Gastroesophageal sphincter (tissue), 4 donors: ENCODE measurements around the gene ACTA1. TPM values are rescaled to one million over a fixed set of nuclear protein-coding genes. Genes with fewer than 3 reads are reported as not detected.
A peak's percentile ranks its signal among the peaks of the same experiment; 100 is the strongest.

Experiments used
- ATAC-seq: fragments of 150-250 bp; one replicate; pipeline ENCODE4 v1.9.1; 2016; ENCODE audit warnings: mild to moderate bottlenecking, moderate library complexity
- H3K27ac ChIP-seq, 4 donors: fragments of 200-600 bp; sonication (generic) in 3 of 4; 1 replicate in 3 of 4; 2 replicates in 1 of 4; pipeline ENCODE4 v1.5.1; 2016 to 2019
- H3K27me3 ChIP-seq: fragments of 200-600 bp; sonication (generic); one replicate; pipeline ENCODE4 v1.5.1; 2019
- H3K36me3 ChIP-seq, 2 donors: fragments of 200-600 bp; sonication (generic); one replicate each; pipeline ENCODE4 v1.5.1; 2019; ENCODE audit warnings: control low read depth in 1 of 2
- H3K4me1 ChIP-seq, 3 donors: fragments of 200-600 bp; sonication (generic); 1 replicate in 2 of 3; 2 replicates in 1 of 3; pipeline ENCODE4 v1.5.1; 2016 to 2019; ENCODE audit warnings: control low read depth in 2 of 3
- H3K4me3 ChIP-seq, 2 donors: fragments of 200-600 bp; sonication (generic); one replicate each; pipeline ENCODE4 v1.5.1; 2019; ENCODE audit warnings: mild to moderate bottlenecking in 1 of 2, moderate library complexity in 1 of 2
- H3K9me3 ChIP-seq, 3 donors: fragments of 200-600 bp; sonication (generic); one replicate each; pipeline ENCODE4 v1.5.1; 2017 to 2019; ENCODE audit warnings: control low read depth in 2 of 3
- CTCF ChIP-seq, 4 experiments: fragments of 200-600 bp in 2 of 4; fragments of 450-650 bp in 2 of 4; sonication (generic) in 1 of 4; IDR thresholded peaks; one replicate each; pipeline ENCODE4 v1.5.1; 2017 to 2019; ENCODE audit warnings: antibody characterized with exemption in 4 of 4, mild to moderate bottlenecking in 2 of 4, moderate library complexity in 2 of 4
- EP300 ChIP-seq: sonication (generic); formaldehyde crosslinking; IDR thresholded peaks from one replicate; pipeline ENCODE4 v1.6.1; 2017; ENCODE audit warnings: antibody characterized with exemption, mild to moderate bottlenecking
- POLR2A ChIP-seq, 2 donors: fragments of 450-650 bp; IDR thresholded peaks; one replicate each; pipeline ENCODE4 v1.6.1; 2017; ENCODE audit warnings: antibody characterized with exemption in 2 of 2, mild to moderate bottlenecking in 2 of 2, moderate library complexity in 1 of 2
- POLR2AphosphoS5 ChIP-seq: sonication (generic); formaldehyde crosslinking; IDR thresholded peaks from one replicate; pipeline ENCODE4 v1.6.1; 2017; ENCODE audit warnings: antibody characterized with exemption
- WGBS, 2 donors: methylation state at CpG; one replicate each; pipeline ENCODE4 v1.1.5; 2018; ENCODE audit warnings: low coverage in 1 of 2; 5-methylcytosine and 5-hydroxymethylcytosine counted together
- total RNA-seq, 4 donors: library from RNA; depleted of rRNA; stranded (reverse); fragments of >200 nt; gene quantifications; one replicate each; pipeline ENCODE4 v1.1.0, GENCODE V29; 2016

Gene ACTA1
- total RNA-seq, 4 donors from 2014 or later = 0.27 to 0.42 TPM; not detected in 2

- ATAC-seq = no peak
- TF ChIP-seq POLR2AphosphoS5 (no peak), CTCF (IDR thresholded peaks at IDR 0.05) (no peak), EP300 (no peak), POLR2A (IDR thresholded peaks at IDR 0.05) (no peak)
- Histone ChIP-seq H3K4me1 (peaks cover 0 to 46% (median 21%) of the 10 kb centered on the region in 3 donors), H3K9me3 (no peaks in the 10 kb centered on the region), H3K4me3 (no peak overlapping the region), H3K27me3 (peaks cover 78% of the 10 kb centered on the region), H3K27ac (no peak overlapping the region), H3K36me3 (no peaks in the 10 kb centered on the region)
- 9% methylated on average over 6 of the region's 19 CpGs; no CpG with 5 or more reads in 1 of the 2 donors for WGBS, 2 donors
These were observed 410 bp downstream of the ACTA1 start for GRCh38 chr1:229433364-229434004.

GRCh38 chr1:229432905-229433304 lies 989 bp downstream of the ACTA1 start:
- no CpG with 5 or more reads among the region's 37 CpGs for WGBS, 2 donors
- Histone ChIP-seq H3K4me3 (no peak overlapping the region), H3K36me3 (no peaks in the 10 kb centered on the region), H3K9me3 (no peaks in the 10 kb centered on the region), H3K27ac (no peak overlapping the region), H3K27me3 (peaks cover 83% of the 10 kb centered on the region), H3K4me1 (peaks cover 0 to 46% (median 21%) of the 10 kb centered on the region in 3 donors)
- no peak for ATAC-seq
- TF ChIP-seq EP300 = no peak
- TF ChIP-seq CTCF (IDR thresholded peaks at IDR 0.05) = no peak
- TF ChIP-seq POLR2AphosphoS5 = no peak
- no peak for TF ChIP-seq POLR2A (IDR thresholded peaks at IDR 0.05)

- H3K4me1 ChIP-seq = peaks cover 0 to 46% (median 21%) of the 10 kb centered on the region in 3 donors
- no peak for ATAC-seq
- no CpG with 5 or more reads among the region's 38 CpGs for WGBS, 2 donors
- H3K9me3 ChIP-seq = no peaks in the 10 kb centered on the region
- no peaks in the 10 kb centered on the region for H3K36me3 ChIP-seq
- H3K27ac ChIP-seq = no peak overlapping the region
- peaks cover 91% of the 10 kb centered on the region for H3K27me3 ChIP-seq
- H3K4me3 ChIP-seq = peak overlapping the region in 1 of 2 donors; percentile 32
- TF ChIP-seq POLR2A (IDR thresholded peaks at IDR 0.05) (no peak), CTCF (IDR thresholded peaks at IDR 0.05) (no peak), EP300 (no peak), POLR2AphosphoS5 (no peak)
These were observed 1.8 kb downstream of the ACTA1 start for GRCh38 chr1:229432116-229432461.

- no peaks in the 10 kb centered on the region for H3K9me3 ChIP-seq
- ATAC-seq = no peak
- peaks cover 97% of the 10 kb centered on the region for H3K27me3 ChIP-seq
- no peak for TF ChIP-seq POLR2A (IDR thresholded peaks at IDR 0.05)
- TF ChIP-seq CTCF (IDR thresholded peaks at IDR 0.05) = no peak
- TF ChIP-seq EP300 = no peak
- TF ChIP-seq POLR2AphosphoS5 = no peak
- peaks cover 0 to 46% (median 21%) of the 10 kb centered on the region in 3 donors for H3K4me1 ChIP-seq
- 0 to 6% methylated on average over 2 to 13 of the region's 65 CpGs for WGBS, 2 donors
- no peaks in the 10 kb centered on the region for H3K36me3 ChIP-seq
- peak overlapping the region in 1 of 2 donors; percentile 32 for H3K4me3 ChIP-seq
- H3K27ac ChIP-seq = no peak overlapping the region
These were observed 2.4 kb downstream of the ACTA1 start for GRCh38 chr1:229431284-229432115.
